K562 (cell line): Measurements from ENCODE around the gene NUP155. TPM values are rescaled to one million over a fixed set of nuclear protein-coding genes. Genes with fewer than 3 reads are reported as not detected.

Source experiments
- ATAC-seq: fragments of 200-7000 bp; cut with Tn5 transposase; 3 replicates; pipeline ENCODE4 v1.9.1; 2020; ENCODE audit warnings: moderate library complexity
- BruUV-seq: library from RNA; stranded (reverse); fragments of 400-500 nt; replicated peaks from 2 replicates; lab custom pipeline; 2021; lab: Mats Ljungman, UMichigan
- CTCF ChIA-PET: fragments of 300-600 bp; formaldehyde crosslinking; extraction: SDS; loops from one replicate; lab custom pipeline; 2021; ENCODE audit warnings: low intra/inter-chr PET ratio; lab: Yijun Ruan, JAX
- POLR2A ChIA-PET: fragments of 300-600, 350-650 bp; sonication (Branson Sonifier 250); formaldehyde crosslinking; extraction: SDS; loops from one replicate; lab custom pipeline; 2021; ENCODE audit warnings: antibody characterized with exemption, inconsistent platforms; lab: Yijun Ruan, JAX
- DNase-seq, 4 experiments: peaks; one replicate each; pipeline versions ENCODE4 v3.0.0 to v3.0.0-alpha.2; 2011 to 2018; ENCODE audit warnings: low spot score in 3 of 4, mixed read lengths in 3 of 4; ENCODE audit errors: extremely low read depth in 1 of 4
- FAIRE-seq: peaks from 2 replicates; lab custom pipeline; 2011; peaks lifted over from hg19 to GRCh38; lab: Jason Lieb, UNC
- H2AFZ ChIP-seq: 2 replicates; pipeline ENCODE4 v1.6.0; 2011; ENCODE audit warnings: low read depth, low read length, control low read depth, inconsistent platforms
- H3K27ac ChIP-seq: fragments of 200-600 bp; 3 replicates; pipeline ENCODE4 v1.8.0; 2011; ENCODE audit warnings: low read depth, mild to moderate bottlenecking, control low read depth, inconsistent platforms, low read length, moderate library complexity, mixed read lengths; ENCODE audit errors: extremely low read depth
- H3K27me3 ChIP-seq, 2 experiments: fragments of 300-600 bp in 1 of 2; 2 replicates in 1 of 2; 3 replicates in 1 of 2; pipeline versions ENCODE4 v1.6.0 to v1.8.0; 2011; ENCODE audit warnings: inconsistent platforms in 2 of 2, low read length in 2 of 2, mild to moderate bottlenecking in 1 of 2, mixed read lengths in 1 of 2, moderate library complexity in 1 of 2; ENCODE audit not compliant: control insufficient read depth in 2 of 2, insufficient read depth in 2 of 2
- H3K36me3 ChIP-seq: fragments of 300-600 bp; 3 replicates; pipeline ENCODE4 v1.8.0; 2011; ENCODE audit warnings: mild to moderate bottlenecking, low read length, inconsistent platforms; ENCODE audit not compliant: control insufficient read depth, insufficient read depth
- H3K4me1 ChIP-seq, 2 experiments: fragments of 200-600 bp in 1 of 2; replicated peaks in 1 of 2; 2 replicates in 1 of 2; 3 replicates in 1 of 2; pipeline versions ENCODE4 v1.5.1 to v1.8.0; 2011; ENCODE audit warnings: inconsistent platforms in 2 of 2, low read length in 2 of 2, mild to moderate bottlenecking in 1 of 2, mixed read lengths in 1 of 2, moderate library complexity in 1 of 2; ENCODE audit not compliant: control insufficient read depth in 2 of 2, insufficient read depth in 2 of 2
- H3K4me2 ChIP-seq: 2 replicates; pipeline ENCODE4 v1.6.1; 2011; ENCODE audit warnings: low read length, control low read depth, inconsistent platforms, mixed read lengths; ENCODE audit not compliant: insufficient read depth
- H3K4me3 ChIP-seq: fragments of 200-600 bp; sonication (generic), shearing (Covaris generic); 2 replicates; pipeline ENCODE4 v1.5.1; 2016; ENCODE audit warnings: control low read depth, inconsistent platforms
- H3K79me2 ChIP-seq: fragments of 200-600 bp; 3 replicates; pipeline ENCODE4 v1.8.0; 2011; ENCODE audit warnings: low read length, inconsistent platforms; ENCODE audit not compliant: control insufficient read depth, insufficient read depth
- H3K9ac ChIP-seq, 2 experiments: 2 replicates each; pipeline versions ENCODE4 v1.6.0 to v1.6.1; 2011; ENCODE audit warnings: low read depth in 2 of 2, low read length in 2 of 2, control low read depth in 1 of 2, inconsistent platforms in 1 of 2, mild to moderate bottlenecking in 1 of 2, mixed read lengths in 1 of 2; ENCODE audit not compliant: insufficient read depth in 1 of 2
- H3K9me1 ChIP-seq: one replicate; pipeline ENCODE4 v1.6.0; 2011; ENCODE audit warnings: inconsistent platforms, mild to moderate bottlenecking, low read length, moderate library complexity; ENCODE audit not compliant: control insufficient read depth, insufficient read depth
- H3K9me3 ChIP-seq: replicated peaks from 2 replicates; pipeline ENCODE4 v1.5.1; 2011; ENCODE audit warnings: low read depth, low read length, inconsistent platforms; ENCODE audit not compliant: control insufficient read depth, insufficient read depth
- H4K20me1 ChIP-seq: replicated peaks from 2 replicates; pipeline ENCODE4 v1.6.1; 2011; ENCODE audit warnings: low read length, inconsistent platforms, mixed read lengths; ENCODE audit not compliant: control insufficient read depth, insufficient read depth
- ETS2 ChIP-seq: IDR thresholded peaks from 2 replicates; pipeline ENCODE4 v1.6.1; 2016; ENCODE audit warnings: borderline replicate concordance, missing genetic modification characterization, mild to moderate bottlenecking, moderate library complexity, missing compliant biosample characterization; ENCODE audit not compliant: poor library complexity, severe bottlenecking
- HDAC8 ChIP-seq: fragments of 450-650 bp; IDR thresholded peaks from 2 replicates; pipeline ENCODE4 v1.6.1; 2016; ENCODE audit warnings: mild to moderate bottlenecking, missing genetic modification characterization, moderate library complexity, missing compliant biosample characterization
- MTA2 ChIP-seq: fragments of 450-650 bp; IDR thresholded peaks from 2 replicates; pipeline ENCODE4 v1.6.1; 2016; ENCODE audit warnings: low read depth
- MYBL2 ChIP-seq, 2 experiments: fragments of 450-650 bp in 1 of 2; sonication (generic) in 1 of 2; formaldehyde crosslinking in 1 of 2; IDR thresholded peaks; 2 replicates each; pipeline versions ENCODE4 v1.6.1 to v1.8.1; 2017 to 2022; ENCODE audit warnings: borderline replicate concordance in 1 of 2, inconsistent platforms in 1 of 2, low read depth in 1 of 2, mild to moderate bottlenecking in 1 of 2, missing genetic modification reagents in 1 of 2, moderate library complexity in 1 of 2
- SMC3 ChIP-seq: conservative IDR thresholded peaks from 2 replicates; pipeline ENCODE4 v1.6.1; 2011; ENCODE audit warnings: low read depth, low read length, improper control_type of control experiment; ENCODE audit not compliant: insufficient read depth
- TARDBP ChIP-seq: fragments of 450-650 bp; IDR thresholded peaks from 2 replicates; pipeline ENCODE4 v1.6.1; 2016
- ZNF263 ChIP-seq: sonication (generic); formaldehyde crosslinking; IDR thresholded peaks from 2 replicates; pipeline ENCODE4 v1.8.0; 2022; ENCODE audit warnings: mild to moderate bottlenecking, missing genetic modification reagents, borderline replicate concordance
- WGBS: fragments of 100-300 bp; shearing (Covaris generic); methylation state at CpG from one replicate; pipeline ENCODE4 v1.1.6; 2016; ENCODE audit warnings: low coverage, mixed read lengths; ENCODE audit not compliant: insufficient coverage; ENCODE audit errors: missing lambda C conversion rate; 5-methylcytosine and 5-hydroxymethylcytosine counted together
- in situ Hi-C: fragments of 300-500 bp; cut with MboI; formaldehyde crosslinking; loops from 4 replicates; pipeline ENCODE4 v1.15.0; 2018; ENCODE audit warnings: inconsistent platforms, mixed read lengths
- intact Hi-C: fragments of 100-400 bp; cut with micrococcal nuclease; formaldehyde crosslinking; loops from 2 replicates; pipeline ENCODE4 v1.14.2; 2022
- polyA plus RNA-seq, 8 experiments: library from polyadenylated mRNA; depleted of rRNA in 4 of 8; stranded (reverse) in 5 of 8; unstranded in 3 of 8; fragments of >200 nt; fragmentation: Nextera tagmentation in 2 of 8; fragmentation: Illumina TruSeq in 1 of 8; extraction: Ambion mirVana in 2 of 8; extraction: Trizol in 1 of 8; gene quantifications; 2 replicates each; pipeline versions ENCODE4 v1.2.1 to v1.2.3, GENCODE V29; 2011 to 2014; ENCODE audit warnings: inconsistent platforms in 1 of 8, missing spikeins in 1 of 8
- total RNA-seq, 7 experiments: library from RNA; depleted of rRNA in 6 of 7; stranded (reverse); fragments of >200 nt in 6 of 7; fragmentation: Illumina TruSeq in 2 of 7; extraction: Trizol in 2 of 7; gene quantifications; 2 replicates each; pipeline versions ENCODE4 v1.2.1 to v1.2.3, GENCODE V29; 2011 to 2021; ENCODE audit warnings: low replicate concordance in 1 of 7
- TF ChIP-seq, protein P1 (sequence below): fragments of 450-650 bp; IDR thresholded peaks from 2 replicates; pipeline ENCODE4 v1.6.1; 2018; ENCODE audit warnings: mild to moderate bottlenecking, low read depth; ENCODE audit not compliant: partially characterized antibody
- TF ChIP-seq, protein P2 (sequence below): fragments of 250-450 bp; sonication (Bioruptor Pico); IDR thresholded peaks from 2 replicates; pipeline ENCODE4 v1.4.0; 2020
- TF ChIP-seq, protein P3 (sequence below), 2 experiments: fragments of 450-650 bp; IDR thresholded peaks; 2 replicates each; pipeline ENCODE4 v1.6.1; 2018; ENCODE audit warnings: mild to moderate bottlenecking in 2 of 2, low read depth in 1 of 2; ENCODE audit not compliant: partially characterized antibody in 2 of 2

Gene NUP155
- total and polyA plus RNA-seq, 9 of the 15 experiments (the other 6 are each of a cell fraction or from before 2014, with no cell fraction given) = 39.3 to 130 (median 77.0) TPM

DNA sequence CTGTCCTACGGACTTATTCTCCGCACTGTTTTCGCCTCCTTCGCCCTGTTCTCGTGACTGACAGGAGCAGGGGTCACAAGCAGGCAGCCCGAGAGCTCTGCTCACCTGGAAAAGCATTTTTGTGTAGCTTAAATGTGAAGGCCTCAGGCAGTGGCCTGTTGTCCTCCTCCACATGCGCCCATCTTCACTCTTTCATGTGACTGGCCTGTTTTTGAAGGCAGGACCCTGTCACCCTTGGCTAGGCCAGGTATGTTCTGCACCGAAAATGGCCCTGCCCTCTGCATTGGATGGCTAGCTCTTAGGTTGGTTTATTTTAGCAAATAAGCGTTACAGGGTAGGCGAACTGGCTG lies 121.1 kb downstream of the NUP155 start:
- peaks cover 0 to 8% of the 10 kb centered on the region in 2 experiments; a peak in 1 of 5 replicates for H3K4me1 ChIP-seq
- ATAC-seq = peak; percentile 36; the same call in 1 of the 3 replicates
- WGBS = 18% methylated on average over 10 of the region's 10 CpGs
- POLR2A ChIA-PET = no interaction called here
- no peaks in the 10 kb centered on the region for H3K36me3 ChIP-seq
- intact Hi-C loops (no loop called here), in situ Hi-C loops (no loop called here)
- no peak for FAIRE-seq
- H3K9ac ChIP-seq = no peak overlapping the region
- H3K27ac ChIP-seq = no peak overlapping the region
- no peaks in the 10 kb centered on the region for H3K9me1 ChIP-seq
- H2AFZ ChIP-seq = no peak overlapping the region
- no peaks in the 10 kb centered on the region for H4K20me1 ChIP-seq
- peaks cover 19 to 39% of the 10 kb centered on the region in 2 experiments for H3K27me3 ChIP-seq
- H3K79me2 ChIP-seq = no peaks in the 10 kb centered on the region
- DNase-seq = no peak
- BruUV-seq = no TSS peak
- 0 out of 2 replicates have a peak, but pooled peaks cover 5% of the 10 kb centered on the region for H3K9me3 ChIP-seq
- no peak overlapping the region for H3K4me2 ChIP-seq
- CTCF ChIA-PET = no interaction called here
- no peak overlapping the region for H3K4me3 ChIP-seq
- TF ChIP-seq MYBL2 (IDR thresholded peaks at IDR 0.05; ENCODE audit: low read depth) (no peak), MYBL2 (CRISPR knock-in tag; IDR thresholded peaks at IDR 0.05; ENCODE audit: borderline replicate concordance) (no peak), HDAC8 (tag) (no peak), TARDBP (no peak), MTA2 (no peak), SMC3 (no peak), ETS2 (tag) (no peak), ZNF263 (CRISPR knock-in tag) (no peak)
- TF ChIP-seq, protein P1, sequence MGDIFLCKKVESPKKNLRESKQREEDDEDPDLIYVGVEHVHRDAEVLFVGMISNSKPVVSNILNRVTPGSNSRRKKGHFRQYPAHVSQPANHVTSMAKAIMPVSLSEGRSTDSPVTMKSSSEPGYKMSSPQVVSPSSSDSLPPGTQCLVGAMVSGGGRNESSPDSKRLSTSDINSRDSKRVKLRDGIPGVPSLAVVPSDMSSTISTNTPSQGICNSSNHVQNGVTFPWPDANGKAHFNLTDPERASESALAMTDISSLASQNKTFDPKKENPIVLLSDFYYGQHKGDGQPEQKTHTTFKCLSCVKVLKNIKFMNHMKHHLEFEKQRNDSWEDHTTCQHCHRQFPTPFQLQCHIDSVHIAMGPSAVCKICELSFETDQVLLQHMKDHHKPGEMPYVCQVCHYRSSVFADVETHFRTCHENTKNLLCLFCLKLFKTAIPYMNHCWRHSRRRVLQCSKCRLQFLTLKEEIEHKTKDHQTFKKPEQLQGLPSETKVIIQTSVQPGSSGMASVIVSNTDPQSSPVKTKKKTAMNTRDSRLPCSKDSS = no peak
- TF ChIP-seq, protein P2, sequence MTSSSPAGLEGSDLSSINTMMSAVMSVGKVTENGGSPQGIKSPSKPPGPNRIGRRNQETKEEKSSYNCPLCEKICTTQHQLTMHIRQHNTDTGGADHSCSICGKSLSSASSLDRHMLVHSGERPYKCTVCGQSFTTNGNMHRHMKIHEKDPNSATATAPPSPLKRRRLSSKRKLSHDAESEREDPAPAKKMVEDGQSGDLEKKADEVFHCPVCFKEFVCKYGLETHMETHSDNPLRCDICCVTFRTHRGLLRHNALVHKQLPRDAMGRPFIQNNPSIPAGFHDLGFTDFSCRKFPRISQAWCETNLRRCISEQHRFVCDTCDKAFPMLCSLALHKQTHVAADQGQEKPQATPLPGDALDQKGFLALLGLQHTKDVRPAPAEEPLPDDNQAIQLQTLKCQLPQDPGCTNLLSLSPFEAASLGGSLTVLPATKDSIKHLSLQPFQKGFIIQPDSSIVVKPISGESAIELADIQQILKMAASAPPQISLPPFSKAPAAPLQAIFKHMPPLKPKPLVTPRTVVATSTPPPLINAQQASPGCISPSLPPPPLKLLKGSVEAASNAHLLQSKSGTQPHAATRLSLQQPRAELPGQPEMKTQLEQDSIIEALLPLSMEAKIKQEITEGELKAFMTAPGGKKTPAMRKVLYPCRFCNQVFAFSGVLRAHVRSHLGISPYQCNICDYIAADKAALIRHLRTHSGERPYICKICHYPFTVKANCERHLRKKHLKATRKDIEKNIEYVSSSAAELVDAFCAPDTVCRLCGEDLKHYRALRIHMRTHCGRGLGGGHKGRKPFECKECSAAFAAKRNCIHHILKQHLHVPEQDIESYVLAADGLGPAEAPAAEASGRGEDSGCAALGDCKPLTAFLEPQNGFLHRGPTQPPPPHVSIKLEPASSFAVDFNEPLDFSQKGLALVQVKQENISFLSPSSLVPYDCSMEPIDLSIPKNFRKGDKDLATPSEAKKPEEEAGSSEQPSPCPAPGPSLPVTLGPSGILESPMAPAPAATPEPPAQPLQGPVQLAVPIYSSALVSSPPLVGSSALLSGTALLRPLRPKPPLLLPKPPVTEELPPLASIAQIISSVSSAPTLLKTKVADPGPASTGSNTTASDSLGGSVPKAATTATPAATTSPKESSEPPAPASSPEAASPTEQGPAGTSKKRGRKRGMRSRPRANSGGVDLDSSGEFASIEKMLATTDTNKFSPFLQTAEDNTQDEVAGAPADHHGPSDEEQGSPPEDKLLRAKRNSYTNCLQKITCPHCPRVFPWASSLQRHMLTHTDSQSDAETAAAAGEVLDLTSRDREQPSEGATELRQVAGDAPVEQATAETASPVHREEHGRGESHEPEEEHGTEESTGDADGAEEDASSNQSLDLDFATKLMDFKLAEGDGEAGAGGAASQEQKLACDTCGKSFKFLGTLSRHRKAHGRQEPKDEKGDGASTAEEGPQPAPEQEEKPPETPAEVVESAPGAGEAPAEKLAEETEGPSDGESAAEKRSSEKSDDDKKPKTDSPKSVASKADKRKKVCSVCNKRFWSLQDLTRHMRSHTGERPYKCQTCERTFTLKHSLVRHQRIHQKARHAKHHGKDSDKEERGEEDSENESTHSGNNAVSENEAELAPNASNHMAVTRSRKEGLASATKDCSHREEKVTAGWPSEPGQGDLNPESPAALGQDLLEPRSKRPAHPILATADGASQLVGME (CRISPR knock-in tag) = no peak
- TF ChIP-seq, protein P3, sequence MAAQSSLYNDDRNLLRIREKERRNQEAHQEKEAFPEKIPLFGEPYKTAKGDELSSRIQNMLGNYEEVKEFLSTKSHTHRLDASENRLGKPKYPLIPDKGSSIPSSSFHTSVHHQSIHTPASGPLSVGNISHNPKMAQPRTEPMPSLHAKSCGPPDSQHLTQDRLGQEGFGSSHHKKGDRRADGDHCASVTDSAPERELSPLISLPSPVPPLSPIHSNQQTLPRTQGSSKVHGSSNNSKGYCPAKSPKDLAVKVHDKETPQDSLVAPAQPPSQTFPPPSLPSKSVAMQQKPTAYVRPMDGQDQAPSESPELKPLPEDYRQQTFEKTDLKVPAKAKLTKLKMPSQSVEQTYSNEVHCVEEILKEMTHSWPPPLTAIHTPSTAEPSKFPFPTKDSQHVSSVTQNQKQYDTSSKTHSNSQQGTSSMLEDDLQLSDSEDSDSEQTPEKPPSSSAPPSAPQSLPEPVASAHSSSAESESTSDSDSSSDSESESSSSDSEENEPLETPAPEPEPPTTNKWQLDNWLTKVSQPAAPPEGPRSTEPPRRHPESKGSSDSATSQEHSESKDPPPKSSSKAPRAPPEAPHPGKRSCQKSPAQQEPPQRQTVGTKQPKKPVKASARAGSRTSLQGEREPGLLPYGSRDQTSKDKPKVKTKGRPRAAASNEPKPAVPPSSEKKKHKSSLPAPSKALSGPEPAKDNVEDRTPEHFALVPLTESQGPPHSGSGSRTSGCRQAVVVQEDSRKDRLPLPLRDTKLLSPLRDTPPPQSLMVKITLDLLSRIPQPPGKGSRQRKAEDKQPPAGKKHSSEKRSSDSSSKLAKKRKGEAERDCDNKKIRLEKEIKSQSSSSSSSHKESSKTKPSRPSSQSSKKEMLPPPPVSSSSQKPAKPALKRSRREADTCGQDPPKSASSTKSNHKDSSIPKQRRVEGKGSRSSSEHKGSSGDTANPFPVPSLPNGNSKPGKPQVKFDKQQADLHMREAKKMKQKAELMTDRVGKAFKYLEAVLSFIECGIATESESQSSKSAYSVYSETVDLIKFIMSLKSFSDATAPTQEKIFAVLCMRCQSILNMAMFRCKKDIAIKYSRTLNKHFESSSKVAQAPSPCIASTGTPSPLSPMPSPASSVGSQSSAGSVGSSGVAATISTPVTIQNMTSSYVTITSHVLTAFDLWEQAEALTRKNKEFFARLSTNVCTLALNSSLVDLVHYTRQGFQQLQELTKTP (IDR thresholded peaks at IDR 0.05; ENCODE audit: low read depth in 1 of 2, partially characterized antibody in 2 of 2) = no peak
